Activated naive CD4-positive, alpha-beta T cell treated with anti-CD3 and anti-CD28 coated beads, Interleukin-2, amount 50 U/mL, for 24 hours (primary cell): Measurements from ENCODE around the gene CCDC146.
"Not testable (repeated sequence)": the region's sequence is repeated elsewhere in the genome, so short reads cannot be mapped to it uniquely, and the experiment has no call there.

Source experiments
- H3K27ac Mint-ChIP-seq: one replicate; pipeline ENCODE4 v1.8.0; 2021; ENCODE audit warnings: mild to moderate bottlenecking, mixed read lengths
- H3K27me3 Mint-ChIP-seq: one replicate; pipeline ENCODE4 v1.8.0; 2021; ENCODE audit warnings: mixed read lengths
- H3K36me3 Mint-ChIP-seq: one replicate; pipeline ENCODE4 v1.8.0; 2021; ENCODE audit warnings: mixed read lengths
- H3K4me1 Mint-ChIP-seq: one replicate; pipeline ENCODE4 v1.8.0; 2021; ENCODE audit warnings: mixed read lengths
- H3K4me3 Mint-ChIP-seq: one replicate; pipeline ENCODE4 v1.8.0; 2021; ENCODE audit warnings: mild to moderate bottlenecking, mixed read lengths
- H3K9me3 Mint-ChIP-seq: one replicate; pipeline ENCODE4 v1.8.0; 2021; ENCODE audit warnings: mixed read lengths

CCDC146 gene

GRCh38 chr7:77271766-77272165 lies 149.4 kb downstream of the CCDC146 start:
- Mint-ChIP-seq H3K4me1 (peaks cover 7% of the 10 kb centered on the region), H3K9me3 (no peaks in the 10 kb centered on the region), H3K4me3 (no peak overlapping the region), H3K27me3 (no peaks in the 10 kb centered on the region), H3K36me3 (peaks cover 23% of the 10 kb centered on the region), H3K27ac (no peak overlapping the region)

GRCh38 chr7:77275663-77276062 lies 153.2 kb downstream of the CCDC146 start:
- H3K9me3 Mint-ChIP-seq, H3K4me3 Mint-ChIP-seq, H3K27ac Mint-ChIP-seq, H3K27me3 Mint-ChIP-seq, H3K4me1 Mint-ChIP-seq: not testable (repeated sequence)
- H3K36me3 Mint-ChIP-seq, result peaks cover 21% of the 10 kb centered on the region

- no peaks in the 10 kb centered on the region for H3K27me3 Mint-ChIP-seq
- H3K36me3 Mint-ChIP-seq, result peaks cover 21% of the 10 kb centered on the region
- peaks cover 7% of the 10 kb centered on the region for H3K4me1 Mint-ChIP-seq
- H3K9me3 Mint-ChIP-seq, result no peaks in the 10 kb centered on the region
- no peak overlapping the region for H3K4me3 Mint-ChIP-seq
- no peak overlapping the region for H3K27ac Mint-ChIP-seq
Observed at GRCh38 chr7:77276120-77276519, 153.7 kb downstream of the CCDC146 start.

GRCh38 chr7:77281780-77282478 lies 159.5 kb downstream of the CCDC146 start:
- Mint-ChIP-seq H3K27ac (no peak overlapping the region), H3K36me3 (peaks cover 20% of the 10 kb centered on the region), H3K4me3 (no peak overlapping the region), H3K4me1 (no peaks in the 10 kb centered on the region), H3K9me3 (no peaks in the 10 kb centered on the region), H3K27me3 (no peaks in the 10 kb centered on the region)

- Mint-ChIP-seq H3K4me3 (no peak overlapping the region), H3K36me3 (peaks cover 30% of the 10 kb centered on the region), H3K27me3 (no peaks in the 10 kb centered on the region), H3K4me1 (no peaks in the 10 kb centered on the region), H3K27ac (no peak overlapping the region), H3K9me3 (no peaks in the 10 kb centered on the region)
Observed at GRCh38 chr7:77282897-77283296, 160.5 kb downstream of the CCDC146 start.

- Mint-ChIP-seq H3K4me3 (no peak overlapping the region), H3K27ac (no peak overlapping the region), H3K36me3 (peaks cover 26% of the 10 kb centered on the region), H3K4me1 (no peaks in the 10 kb centered on the region), H3K27me3 (no peaks in the 10 kb centered on the region), H3K9me3 (no peaks in the 10 kb centered on the region)
Observed at GRCh38 chr7:77284005-77284404, 161.6 kb downstream of the CCDC146 start.

GRCh38 chr7:77284616-77285015 lies 162.2 kb downstream of the CCDC146 start:
- Mint-ChIP-seq H3K27me3 (no peaks in the 10 kb centered on the region), H3K4me1 (no peaks in the 10 kb centered on the region), H3K4me3 (no peak overlapping the region), H3K9me3 (no peaks in the 10 kb centered on the region), H3K36me3 (peaks cover 30% of the 10 kb centered on the region), H3K27ac (no peak overlapping the region)

GRCh38 chr7:77288676-77289320 lies 166.4 kb downstream of the CCDC146 start:
- Mint-ChIP-seq H3K4me3 (no peak overlapping the region), H3K27ac (no peak overlapping the region), H3K27me3 (no peaks in the 10 kb centered on the region), H3K9me3 (no peaks in the 10 kb centered on the region), H3K36me3 (peaks cover 41% of the 10 kb centered on the region), H3K4me1 (no peaks in the 10 kb centered on the region)

- H3K36me3 Mint-ChIP-seq, result peaks cover 38% of the 10 kb centered on the region
- no peak overlapping the region for H3K27ac Mint-ChIP-seq
- no peaks in the 10 kb centered on the region for H3K27me3 Mint-ChIP-seq
Observed at GRCh38 chr7:77289387-77289786, 167.0 kb downstream of the CCDC146 start.

GRCh38 chr7:77290425-77290824 lies 168.0 kb downstream of the CCDC146 start:
- Mint-ChIP-seq H3K4me1 (no peaks in the 10 kb centered on the region), H3K27ac (no peak overlapping the region), H3K36me3 (peaks cover 36% of the 10 kb centered on the region), H3K27me3 (no peaks in the 10 kb centered on the region), H3K4me3 (no peak overlapping the region), H3K9me3 (no peaks in the 10 kb centered on the region)

More at GRCh38 chr7:77289387-77289786, 167.0 kb downstream of the CCDC146 start:
- H3K9me3 Mint-ChIP-seq, result no peaks in the 10 kb centered on the region
- H3K4me1 Mint-ChIP-seq, result no peaks in the 10 kb centered on the region
- no peak overlapping the region for H3K4me3 Mint-ChIP-seq

GRCh38 chr7:77293046-77293445 lies 170.6 kb downstream of the CCDC146 start:
- no peak overlapping the region for H3K4me3 Mint-ChIP-seq
- no peaks in the 10 kb centered on the region for H3K4me1 Mint-ChIP-seq
- no peaks in the 10 kb centered on the region for H3K27me3 Mint-ChIP-seq
- H3K36me3 Mint-ChIP-seq, result peaks cover 39% of the 10 kb centered on the region
- no peak overlapping the region for H3K27ac Mint-ChIP-seq
- H3K9me3 Mint-ChIP-seq, result peaks cover 7% of the 10 kb centered on the region

GRCh38 chr7:77295549-77295948 lies 173.1 kb downstream of the CCDC146 start:
- no peaks in the 10 kb centered on the region for H3K27me3 Mint-ChIP-seq
- H3K27ac Mint-ChIP-seq, result no peak overlapping the region
- H3K4me3 Mint-ChIP-seq, result no peak overlapping the region
- H3K9me3 Mint-ChIP-seq, result peaks cover 7% of the 10 kb centered on the region
- H3K36me3 Mint-ChIP-seq, result peaks cover 40% of the 10 kb centered on the region
- no peaks in the 10 kb centered on the region for H3K4me1 Mint-ChIP-seq

GRCh38 chr7:77306231-77307067 lies 184.0 kb downstream of the CCDC146 start:
- no peak overlapping the region for H3K4me3 Mint-ChIP-seq
- H3K27me3 Mint-ChIP-seq, result no peaks in the 10 kb centered on the region
- H3K9me3 Mint-ChIP-seq, result peaks cover 31% of the 10 kb centered on the region
- H3K27ac Mint-ChIP-seq, result no peak overlapping the region
- peaks cover 60% of the 10 kb centered on the region for H3K36me3 Mint-ChIP-seq
- H3K4me1 Mint-ChIP-seq, result peaks cover 5% of the 10 kb centered on the region

GRCh38 chr7:77308792-77309191 lies 186.4 kb downstream of the CCDC146 start:
- H3K36me3 Mint-ChIP-seq, result peaks cover 49% of the 10 kb centered on the region
- H3K27ac Mint-ChIP-seq, result no peak overlapping the region
- H3K4me3 Mint-ChIP-seq, result no peak overlapping the region
- H3K27me3 Mint-ChIP-seq, result no peaks in the 10 kb centered on the region
- peaks cover 13% of the 10 kb centered on the region for H3K9me3 Mint-ChIP-seq
- peaks cover 5% of the 10 kb centered on the region for H3K4me1 Mint-ChIP-seq

- H3K27ac Mint-ChIP-seq, result no peak overlapping the region
Observed at GRCh38 chr7:77309714-77310220, 187.4 kb downstream of the CCDC146 start.

GRCh38 chr7:77310982-77311381 lies 188.6 kb downstream of the CCDC146 start:
- peaks cover 48% of the 10 kb centered on the region for H3K36me3 Mint-ChIP-seq
- no peaks in the 10 kb centered on the region for H3K27me3 Mint-ChIP-seq
- H3K4me1 Mint-ChIP-seq, result peaks cover 5% of the 10 kb centered on the region
- no peaks in the 10 kb centered on the region for H3K9me3 Mint-ChIP-seq
- H3K4me3 Mint-ChIP-seq, result no peak overlapping the region
- H3K27ac Mint-ChIP-seq, result no peak overlapping the region

More at GRCh38 chr7:77309714-77310220, 187.4 kb downstream of the CCDC146 start:
- Mint-ChIP-seq H3K27me3 (no peaks in the 10 kb centered on the region), H3K4me3 (no peak overlapping the region), H3K4me1 (peaks cover 5% of the 10 kb centered on the region), H3K9me3 (peaks cover 8% of the 10 kb centered on the region), H3K36me3 (peaks cover 48% of the 10 kb centered on the region)
